PFSK-1 (cell line): ENCODE measurements around the gene DDX24.

Experiments used
- POLR2AphosphoS5 ChIP-seq: IDR thresholded peaks from 2 replicates; pipeline ENCODE4 v1.6.1; 2012; ENCODE audit warnings: low read depth, mild to moderate bottlenecking, control low read depth, low read length, moderate library complexity
- SIN3A ChIP-seq: IDR thresholded peaks from 2 replicates; pipeline ENCODE4 v1.6.1; 2012; ENCODE audit warnings: mild to moderate bottlenecking, low read length, moderate library complexity, borderline replicate concordance; ENCODE audit not compliant: insufficient read depth
- TAF1 ChIP-seq: IDR thresholded peaks from 2 replicates; pipeline ENCODE4 v1.6.1; 2012; ENCODE audit warnings: low read length, control low read depth, borderline replicate concordance; ENCODE audit not compliant: insufficient read depth
- TF ChIP-seq, protein P1 (sequence below), 2 experiments: IDR thresholded peaks; 2 replicates each; pipeline versions ENCODE4 v1.6.1 to v1.8.0; 2011 to 2012; ENCODE audit warnings: low read depth in 2 of 2, low read length in 2 of 2, control low read depth in 1 of 2, inconsistent platforms in 1 of 2, mild to moderate bottlenecking in 1 of 2, moderate library complexity in 1 of 2; ENCODE audit not compliant: insufficient read depth in 1 of 2

DNA sequence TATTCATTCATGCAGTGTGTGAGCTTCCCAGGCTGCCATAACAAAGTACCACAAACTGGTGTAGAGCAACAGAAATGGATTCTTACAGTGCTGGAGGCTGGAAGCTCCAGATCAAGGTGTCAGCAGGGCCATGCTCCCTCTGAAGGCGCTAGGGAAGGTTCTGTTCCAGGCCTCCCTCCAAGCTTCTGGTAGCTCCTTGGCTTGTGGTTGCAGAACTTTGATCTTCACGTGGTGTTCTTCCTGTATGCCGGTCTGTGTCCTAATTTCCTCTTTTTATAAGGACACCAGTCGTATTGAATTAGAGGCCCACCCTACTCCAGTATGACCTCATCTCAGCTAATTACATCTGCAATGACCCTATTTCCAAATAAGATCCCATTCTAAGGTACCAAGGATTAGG is 51.7 kb downstream of the DDX24 start:
- TF ChIP-seq POLR2AphosphoS5, result no peak
- TF ChIP-seq SIN3A, result no peak
- TF ChIP-seq, protein P1, sequence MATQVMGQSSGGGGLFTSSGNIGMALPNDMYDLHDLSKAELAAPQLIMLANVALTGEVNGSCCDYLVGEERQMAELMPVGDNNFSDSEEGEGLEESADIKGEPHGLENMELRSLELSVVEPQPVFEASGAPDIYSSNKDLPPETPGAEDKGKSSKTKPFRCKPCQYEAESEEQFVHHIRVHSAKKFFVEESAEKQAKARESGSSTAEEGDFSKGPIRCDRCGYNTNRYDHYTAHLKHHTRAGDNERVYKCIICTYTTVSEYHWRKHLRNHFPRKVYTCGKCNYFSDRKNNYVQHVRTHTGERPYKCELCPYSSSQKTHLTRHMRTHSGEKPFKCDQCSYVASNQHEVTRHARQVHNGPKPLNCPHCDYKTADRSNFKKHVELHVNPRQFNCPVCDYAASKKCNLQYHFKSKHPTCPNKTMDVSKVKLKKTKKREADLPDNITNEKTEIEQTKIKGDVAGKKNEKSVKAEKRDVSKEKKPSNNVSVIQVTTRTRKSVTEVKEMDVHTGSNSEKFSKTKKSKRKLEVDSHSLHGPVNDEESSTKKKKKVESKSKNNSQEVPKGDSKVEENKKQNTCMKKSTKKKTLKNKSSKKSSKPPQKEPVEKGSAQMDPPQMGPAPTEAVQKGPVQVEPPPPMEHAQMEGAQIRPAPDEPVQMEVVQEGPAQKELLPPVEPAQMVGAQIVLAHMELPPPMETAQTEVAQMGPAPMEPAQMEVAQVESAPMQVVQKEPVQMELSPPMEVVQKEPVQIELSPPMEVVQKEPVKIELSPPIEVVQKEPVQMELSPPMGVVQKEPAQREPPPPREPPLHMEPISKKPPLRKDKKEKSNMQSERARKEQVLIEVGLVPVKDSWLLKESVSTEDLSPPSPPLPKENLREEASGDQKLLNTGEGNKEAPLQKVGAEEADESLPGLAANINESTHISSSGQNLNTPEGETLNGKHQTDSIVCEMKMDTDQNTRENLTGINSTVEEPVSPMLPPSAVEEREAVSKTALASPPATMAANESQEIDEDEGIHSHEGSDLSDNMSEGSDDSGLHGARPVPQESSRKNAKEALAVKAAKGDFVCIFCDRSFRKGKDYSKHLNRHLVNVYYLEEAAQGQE (IDR thresholded peaks at IDR 0.05; ENCODE audit: insufficient read depth in 1 of 2, low read depth in 2 of 2, low read length in 2 of 2), result no peak
- TF ChIP-seq TAF1, result no peak
